IPS-18c (cell line): ENCODE results near the gene EPHA2.
A peak's percentile ranks its signal among the peaks of the same experiment; 100 is the strongest.
"Not testable (repeated sequence)": the region's sequence is repeated elsewhere in the genome, so short reads cannot be mapped to it uniquely, and the experiment has no call there.

ENCODE experiments used
- H3K4me3 ChIP-seq: 2 replicates; pipeline ENCODE4 v1.7.0; 2013; ENCODE audit warnings: low read depth, mild to moderate bottlenecking, low read length, moderate library complexity; ENCODE audit not compliant: insufficient read depth
- H3K9me3 ChIP-seq: one replicate; pipeline ENCODE4 v1.6.1; 2013; ENCODE audit warnings: mild to moderate bottlenecking, low read length, moderate library complexity; ENCODE audit not compliant: control insufficient read depth, insufficient read depth

Gene EPHA2

DNA sequence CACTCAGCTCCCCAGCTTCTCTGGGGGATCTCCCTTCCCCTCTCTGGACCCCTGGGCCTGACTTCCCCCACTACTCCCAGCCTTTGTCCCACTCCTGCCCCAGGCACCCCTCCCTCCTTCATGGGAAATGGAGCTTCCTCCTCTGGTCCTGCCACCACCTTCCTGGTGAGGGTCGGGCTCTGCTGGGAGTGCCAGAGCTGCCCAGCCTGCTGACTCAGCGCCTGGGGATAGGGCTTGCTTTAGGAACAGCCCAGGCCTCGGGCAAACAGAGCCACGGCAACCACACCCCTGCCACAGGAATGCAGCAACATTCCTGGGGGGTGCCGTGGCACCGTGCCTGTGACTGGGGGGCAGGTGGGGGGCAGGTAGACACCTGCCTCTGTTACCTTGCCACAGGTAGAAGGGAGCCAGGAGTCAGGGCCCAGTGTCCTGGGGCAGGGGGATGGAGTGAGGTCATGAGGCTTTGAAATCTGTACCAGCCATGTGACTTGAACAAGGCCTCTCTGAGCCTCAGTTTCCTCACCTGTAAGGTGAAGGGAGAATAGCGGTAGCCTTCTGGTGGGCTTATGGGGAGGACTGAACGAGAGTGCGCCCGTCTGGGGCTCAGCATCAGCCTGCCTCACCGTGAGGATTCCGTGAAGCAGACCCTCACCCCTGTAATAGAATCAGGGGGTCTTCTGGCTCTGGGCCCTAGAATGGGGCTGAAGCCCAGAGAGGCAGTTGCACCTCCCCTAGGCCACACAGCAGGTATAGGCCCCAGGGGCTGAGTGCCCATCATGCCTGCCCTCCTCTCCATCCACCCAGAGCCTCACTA, 17.8 kb upstream of the EPHA2 start:
- no peak overlapping the region for H3K4me3 ChIP-seq

DNA sequence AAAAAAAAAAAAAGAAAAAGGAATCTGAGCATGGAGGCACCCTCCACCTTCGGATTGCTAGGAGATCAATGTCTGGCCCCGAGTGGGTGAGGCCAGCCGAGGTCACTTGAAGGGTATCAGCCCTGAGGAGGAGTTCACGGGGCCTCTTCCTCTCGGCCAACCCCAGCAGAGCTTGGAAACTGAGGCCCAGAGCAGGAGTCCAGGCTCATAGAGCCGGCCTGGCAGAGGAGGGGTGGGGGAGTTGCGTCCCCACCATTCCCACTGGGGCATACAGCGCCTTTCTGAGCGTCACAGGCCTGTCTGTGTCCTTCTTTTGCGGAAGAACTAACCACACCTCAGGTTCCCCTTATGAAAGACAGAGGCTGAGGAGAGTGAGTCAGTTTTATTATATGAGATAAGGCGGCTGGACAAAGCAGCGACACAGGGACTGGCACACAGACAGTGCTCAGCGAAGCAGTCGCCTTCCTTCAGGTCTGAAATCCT, 17.1 kb upstream of the EPHA2 start:
- no peak overlapping the region for H3K4me3 ChIP-seq

More for the DNA sequence above, 17.8 kb upstream of the EPHA2 start:
- H3K9me3 ChIP-seq: no peaks in the 10 kb centered on the region

DNA sequence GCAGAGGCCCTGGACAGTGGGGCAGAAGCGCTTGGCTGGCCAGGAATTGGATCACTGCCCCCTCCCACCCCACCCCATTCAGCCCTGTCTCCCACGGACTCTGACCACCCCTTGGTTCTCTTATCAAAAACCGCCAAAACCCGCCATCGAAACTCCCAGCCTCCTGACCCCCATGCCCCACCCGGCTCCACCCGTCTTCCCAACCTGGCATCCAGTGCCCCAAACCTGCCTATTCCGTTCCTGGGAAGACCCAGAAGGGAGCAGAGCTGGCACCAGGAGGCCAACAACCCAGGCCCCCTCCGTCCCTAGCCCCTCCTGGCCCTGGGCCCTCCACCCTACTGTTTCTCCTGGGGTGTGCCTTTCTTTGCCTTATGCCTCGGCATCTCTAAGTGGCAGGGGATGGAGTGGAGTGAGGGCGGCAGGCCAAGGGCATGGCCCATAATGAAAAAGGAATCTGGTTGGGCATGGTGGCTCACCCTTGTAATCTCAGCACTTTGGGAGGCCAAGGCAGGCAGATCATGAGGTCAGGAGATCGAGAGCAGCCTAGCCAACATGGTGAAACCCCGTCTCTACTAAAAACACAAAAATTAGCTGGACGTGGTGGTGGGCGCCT, 16.5 kb upstream of the EPHA2 start:
- Histone ChIP-seq H3K4me3 (no peak overlapping the region), H3K9me3 (no peaks in the 10 kb centered on the region)

More for the DNA sequence above, 17.1 kb upstream of the EPHA2 start:
- no peaks in the 10 kb centered on the region for H3K9me3 ChIP-seq

DNA sequence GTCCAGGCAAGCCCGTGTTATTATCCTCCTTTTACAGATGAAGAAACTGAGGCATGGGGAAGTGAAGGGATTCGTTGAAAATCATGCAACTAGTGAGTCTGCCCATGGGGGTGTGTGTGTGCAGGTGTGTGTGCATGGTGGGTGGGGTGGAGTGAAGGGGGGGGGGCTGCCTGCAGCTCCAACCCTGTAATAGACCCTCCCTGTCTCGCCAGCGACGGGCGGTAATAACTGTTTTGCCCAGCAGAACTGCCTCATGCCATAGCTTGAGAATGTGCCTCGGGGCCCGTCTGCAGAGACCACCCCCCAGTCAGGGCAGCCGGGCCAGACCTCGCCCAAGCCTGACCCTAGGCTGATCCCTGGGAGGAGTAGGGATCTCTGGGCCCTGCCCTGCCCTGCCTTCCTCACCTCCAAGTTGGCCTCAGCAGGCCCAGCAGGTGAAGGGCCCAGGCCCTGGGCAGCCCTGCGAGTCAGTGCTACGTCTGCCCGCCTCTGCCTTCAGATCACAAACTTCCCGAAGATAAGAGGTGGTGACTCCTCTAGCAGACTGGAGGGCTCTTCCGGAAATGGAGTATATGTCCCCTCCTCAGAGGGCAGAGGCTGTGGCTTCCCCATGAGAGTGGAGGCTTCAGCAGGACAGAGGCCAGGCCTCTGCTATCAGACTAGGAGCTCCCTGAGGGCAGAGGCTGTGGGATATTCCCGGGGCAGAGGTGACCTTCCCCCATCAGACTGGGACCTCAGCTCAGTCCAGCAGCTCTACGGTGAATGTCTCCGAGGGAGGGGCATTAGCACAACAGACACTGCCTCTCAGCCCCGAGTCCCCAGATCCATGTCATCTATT, 15.7 kb upstream of the EPHA2 start:
- no peak overlapping the region for H3K4me3 ChIP-seq
- no peaks in the 10 kb centered on the region for H3K9me3 ChIP-seq

DNA sequence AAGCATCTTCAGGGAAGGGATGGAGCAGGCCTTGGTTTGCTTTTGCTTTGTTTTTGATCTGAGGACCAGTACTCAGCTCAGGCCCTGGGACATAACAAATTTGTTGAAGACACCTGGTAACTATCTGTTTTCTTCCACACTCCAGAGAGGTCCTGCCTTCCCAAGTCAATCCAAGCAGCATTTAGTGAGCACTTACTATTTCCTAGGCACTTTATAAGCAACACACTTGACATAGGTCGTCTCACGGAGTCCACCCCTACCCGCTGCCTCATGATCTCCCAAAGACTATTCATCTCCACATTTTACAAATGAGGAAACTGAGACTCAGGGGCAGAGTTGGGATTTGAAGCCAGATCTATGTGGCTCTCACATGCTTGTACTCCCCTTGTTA, 14.4 kb upstream of the EPHA2 start:
- H3K9me3 ChIP-seq: no peaks in the 10 kb centered on the region

DNA sequence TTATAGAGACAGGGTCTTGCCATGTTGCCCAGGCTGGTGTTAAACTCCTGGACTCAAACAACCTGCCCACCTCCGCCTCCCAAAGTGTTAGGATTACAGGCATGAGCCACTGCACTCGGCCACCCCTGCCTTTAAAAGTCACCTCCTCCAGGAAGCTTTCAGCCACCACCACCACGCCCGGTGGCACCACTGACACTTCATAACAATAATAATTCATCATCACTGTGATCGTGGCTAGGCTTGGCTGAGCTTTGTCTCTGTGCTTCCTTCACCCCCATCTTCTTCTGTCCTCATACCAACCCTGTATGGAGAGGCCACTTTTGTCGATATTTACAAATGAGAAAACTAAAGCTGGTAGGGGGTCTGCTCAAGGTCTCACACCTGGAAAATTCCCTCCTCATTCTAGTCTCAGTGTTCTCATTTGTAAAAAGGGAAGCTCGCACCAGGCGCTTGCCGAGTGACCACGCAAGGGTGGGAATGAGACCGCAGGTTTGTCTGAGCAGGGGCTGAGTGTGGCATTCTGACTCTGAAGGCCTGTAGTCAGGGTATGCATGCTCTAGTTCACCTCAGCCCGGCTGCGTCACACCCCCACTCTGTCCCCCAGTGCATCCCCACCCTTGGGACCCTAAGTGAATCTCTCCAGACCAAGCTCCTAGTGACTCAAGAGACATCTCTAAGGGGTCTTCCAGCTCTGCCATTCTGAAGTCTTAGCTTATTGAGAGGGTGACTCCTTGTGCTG, 12.9 kb upstream of the EPHA2 start:
- H3K9me3 ChIP-seq: no peaks in the 10 kb centered on the region
- H3K4me3 ChIP-seq: no peak overlapping the region

More for the DNA sequence above, 14.4 kb upstream of the EPHA2 start:
- no peak overlapping the region for H3K4me3 ChIP-seq

DNA sequence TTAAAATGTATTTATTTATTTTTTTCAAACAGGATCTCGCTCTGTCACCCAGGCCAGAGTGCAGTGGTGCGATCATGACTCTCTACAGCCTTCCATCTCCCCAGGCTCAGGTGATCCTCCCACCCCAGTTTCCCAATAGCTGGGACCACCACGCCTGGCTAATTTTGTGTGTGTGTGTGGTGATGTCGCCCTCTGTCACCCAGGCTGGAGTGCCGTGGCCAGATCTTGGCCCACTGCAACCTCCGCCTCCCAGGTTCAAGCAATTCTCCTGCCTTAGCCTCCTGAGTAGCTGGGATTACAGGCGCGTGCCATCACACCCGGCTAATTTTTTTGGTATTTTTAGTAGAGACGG, 12.3 kb upstream of the EPHA2 start:
- not testable (repeated sequence) for H3K9me3 ChIP-seq
- peak overlapping the region; percentile 58; the same call in 1 of the 2 replicates for H3K4me3 ChIP-seq

DNA sequence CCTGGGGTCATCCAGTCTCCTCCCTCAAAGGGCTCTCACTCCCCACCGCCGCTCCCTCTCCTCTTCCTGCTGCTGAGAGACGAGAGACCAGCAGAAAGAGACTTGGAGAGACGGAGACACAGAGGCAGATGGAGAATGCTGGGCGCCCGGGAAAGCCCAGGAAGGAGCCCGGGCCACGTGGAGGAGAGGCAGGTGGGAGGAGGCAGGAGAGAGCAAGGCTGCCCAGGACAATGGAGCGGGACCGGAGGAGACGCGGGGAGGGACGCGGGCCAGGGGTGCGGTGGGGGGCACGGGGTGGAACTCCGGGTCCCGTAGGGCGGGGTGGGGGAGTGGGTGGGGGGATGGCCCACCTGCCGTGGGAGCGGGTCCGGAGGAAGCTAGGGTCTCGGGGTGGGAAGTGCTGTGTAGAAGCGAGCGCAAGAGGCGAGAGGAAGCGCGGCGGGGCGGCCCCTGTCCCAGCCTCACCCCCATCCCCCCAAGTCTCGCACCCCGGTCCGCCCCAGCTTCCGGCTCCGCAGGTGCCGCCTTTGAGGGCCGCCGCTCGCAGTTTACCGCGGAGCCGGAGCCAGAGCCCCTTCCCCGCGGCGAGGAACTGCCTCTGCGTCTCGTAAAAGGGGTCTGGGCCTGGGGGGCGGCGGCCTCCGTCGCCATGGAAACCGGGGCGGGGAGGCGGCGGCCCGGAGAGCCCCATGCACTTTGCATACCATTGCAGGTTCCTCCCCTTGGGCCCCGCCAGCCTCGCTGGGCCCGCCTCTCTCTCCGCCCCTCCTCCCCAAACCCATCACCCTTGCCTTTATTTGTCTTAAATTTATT, 11.7 kb upstream of the EPHA2 start:
- Histone ChIP-seq H3K9me3 (no peaks in the 10 kb centered on the region), H3K4me3 (peak overlapping the region; percentile 58; the same call in 1 of the 2 replicates)

DNA sequence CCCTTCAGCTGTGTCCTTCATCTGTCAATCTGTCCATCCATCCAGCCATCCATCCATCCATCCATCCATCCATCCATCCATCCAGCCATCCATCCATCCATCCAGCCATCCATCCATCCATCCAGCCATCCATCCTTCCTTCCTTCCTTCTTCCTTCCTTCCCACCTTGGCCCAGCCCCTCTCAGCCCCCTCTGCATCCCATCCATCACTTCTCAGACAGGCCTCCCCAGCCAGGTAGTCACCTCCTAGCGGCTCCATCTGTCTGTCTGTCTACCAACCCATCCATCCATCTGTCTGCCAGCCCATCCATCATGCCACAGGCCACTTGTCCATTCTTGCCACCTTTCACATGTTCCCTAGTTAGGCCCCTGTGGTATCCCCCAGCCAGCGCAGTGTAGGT, 10.2 kb upstream of the EPHA2 start:
- no peak overlapping the region for H3K4me3 ChIP-seq
- no peaks in the 10 kb centered on the region for H3K9me3 ChIP-seq

DNA sequence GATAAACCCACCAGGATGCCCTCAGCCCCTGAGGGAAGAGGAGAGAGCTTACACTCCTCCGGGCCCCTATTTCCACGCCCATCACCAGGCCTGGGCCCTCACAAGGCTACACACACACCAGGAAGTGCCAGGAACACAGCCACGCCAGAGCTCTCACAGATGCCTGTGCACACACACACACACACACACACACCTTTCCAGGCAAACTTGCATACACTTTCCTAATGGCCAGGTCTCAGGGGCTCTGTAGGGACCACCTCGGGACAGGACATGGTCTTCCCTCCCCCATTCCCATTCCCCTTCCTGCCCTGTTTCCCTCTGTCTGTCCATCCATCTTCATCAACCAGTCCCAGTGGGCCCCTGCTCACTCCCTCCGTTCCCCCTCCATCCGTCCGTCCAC, 9.7 kb upstream of the EPHA2 start:
- H3K9me3 ChIP-seq: no peaks in the 10 kb centered on the region
- H3K4me3 ChIP-seq: no peak overlapping the region

DNA sequence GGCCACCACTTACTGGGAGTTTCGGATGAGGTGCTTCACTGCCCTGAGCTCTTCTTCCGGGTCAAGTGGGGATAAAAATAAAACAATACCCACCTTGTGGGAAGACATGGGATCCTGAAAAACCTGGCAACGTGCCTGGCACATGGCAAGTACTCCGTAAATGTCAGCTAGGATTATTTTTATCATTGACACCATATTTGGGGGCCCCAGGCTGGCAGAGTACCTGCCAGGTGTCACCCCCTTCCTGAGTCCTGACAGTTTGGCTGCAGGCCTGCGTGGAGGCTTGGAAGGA, 9.2 kb upstream of the EPHA2 start:
- H3K4me3 ChIP-seq: no peak overlapping the region
- H3K9me3 ChIP-seq: no peaks in the 10 kb centered on the region

DNA sequence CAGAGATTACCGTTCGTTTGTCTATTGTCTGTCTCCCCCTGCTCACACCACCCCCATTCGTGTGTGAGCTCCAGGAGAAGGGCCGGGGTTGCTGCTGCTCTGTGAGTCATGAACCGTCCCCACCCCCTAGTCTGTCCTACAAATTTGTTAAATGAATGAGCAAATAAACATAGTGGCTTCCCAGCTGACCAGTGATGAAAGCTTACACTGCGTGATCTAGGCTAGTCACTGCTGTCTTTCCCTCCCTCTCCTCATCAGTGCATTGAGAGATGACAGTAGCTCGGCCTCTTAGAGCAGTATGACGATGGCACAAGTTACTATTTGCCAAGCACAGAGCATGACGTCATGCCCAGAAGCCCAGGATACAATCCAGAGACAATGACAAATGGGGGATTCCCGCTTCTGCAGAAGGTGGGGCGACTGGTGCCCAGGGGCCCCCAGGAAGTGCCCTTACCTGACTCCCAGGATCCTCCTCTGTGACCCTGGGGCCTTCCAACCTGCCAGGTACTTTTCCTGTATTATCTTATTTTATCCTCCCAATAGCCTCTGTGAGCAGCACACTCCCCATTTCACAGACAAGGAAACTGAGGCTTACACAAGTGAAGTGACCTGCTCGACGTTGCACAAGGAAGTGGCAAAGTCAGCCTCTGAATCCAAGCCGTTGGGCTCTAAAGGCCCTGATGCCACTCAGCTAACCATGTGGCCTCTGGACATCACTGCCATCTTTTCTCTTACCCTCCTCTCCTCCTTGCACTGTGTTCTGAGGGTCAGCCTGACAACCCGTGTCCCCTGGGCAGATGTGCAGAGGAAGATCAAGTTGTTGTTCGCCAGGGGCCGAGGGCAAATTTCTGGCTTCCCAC, 8.6 kb upstream of the EPHA2 start:
- no peak overlapping the region for H3K4me3 ChIP-seq
- H3K9me3 ChIP-seq: no peaks in the 10 kb centered on the region

DNA sequence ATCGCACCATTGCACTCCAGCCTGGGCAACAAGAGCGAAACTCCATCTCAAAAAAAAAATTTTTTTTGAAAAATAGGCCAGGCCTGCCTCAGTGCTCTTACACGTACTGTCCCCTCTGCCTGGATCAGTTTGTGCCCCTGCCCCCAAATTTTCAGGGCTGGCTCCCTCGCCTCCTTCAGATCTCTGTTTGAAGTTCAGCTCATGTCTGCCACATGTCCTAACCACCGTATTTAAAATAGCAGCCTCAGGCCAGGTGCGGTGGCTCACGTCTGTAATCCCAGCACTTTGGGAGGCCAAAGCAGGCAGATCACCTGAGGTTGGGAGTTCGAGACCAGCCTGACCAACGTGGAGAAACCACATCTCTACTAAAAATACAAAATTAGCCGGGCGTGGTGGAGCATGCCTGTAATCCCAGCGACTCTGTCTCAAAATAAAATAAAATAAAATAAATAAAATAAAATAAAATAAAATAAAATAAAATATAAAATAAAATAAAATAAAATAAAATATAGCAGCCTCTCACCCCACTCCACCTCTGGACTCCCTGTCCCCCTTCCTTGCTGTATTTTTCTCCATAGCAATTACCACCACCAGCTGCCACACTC, 7.8 kb upstream of the EPHA2 start:
- not testable (repeated sequence) for H3K9me3 ChIP-seq, H3K4me3 ChIP-seq

DNA sequence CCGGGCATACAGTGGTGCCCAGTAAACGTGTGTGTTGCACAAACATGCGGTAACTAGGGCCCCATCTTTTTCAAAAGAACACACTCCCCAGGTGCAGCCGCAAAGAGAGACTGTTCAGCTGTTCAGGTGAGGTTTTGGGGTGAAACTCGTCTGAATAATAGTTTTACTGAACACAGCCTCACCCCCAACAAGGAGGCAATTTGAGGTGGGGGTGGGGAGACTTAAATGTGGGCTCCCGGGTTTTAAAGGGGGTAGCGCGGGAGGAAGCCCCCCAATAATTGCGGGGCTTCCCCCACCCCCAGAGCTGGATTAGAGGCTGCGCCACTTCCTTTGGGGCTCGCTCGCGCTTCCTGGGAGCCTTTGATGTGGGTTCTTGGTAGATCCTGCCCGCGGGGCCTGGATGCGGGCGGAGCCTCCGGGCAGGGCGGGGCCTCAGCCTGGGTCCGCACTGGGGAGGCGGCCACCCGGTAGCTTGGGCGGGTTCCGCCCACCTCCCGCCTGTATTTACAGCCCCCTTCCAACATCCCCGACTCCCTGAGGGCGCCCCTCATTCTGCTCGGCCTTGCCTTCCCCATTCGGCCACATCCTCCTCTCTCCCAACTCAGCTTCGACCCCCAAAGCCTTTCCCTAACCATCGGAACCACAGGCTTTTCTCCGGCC, 6.4 kb upstream of the EPHA2 start:
- Histone ChIP-seq H3K9me3 (no peaks in the 10 kb centered on the region), H3K4me3 (peak overlapping the region; percentile 20; the same call in 1 of the 2 replicates)

DNA sequence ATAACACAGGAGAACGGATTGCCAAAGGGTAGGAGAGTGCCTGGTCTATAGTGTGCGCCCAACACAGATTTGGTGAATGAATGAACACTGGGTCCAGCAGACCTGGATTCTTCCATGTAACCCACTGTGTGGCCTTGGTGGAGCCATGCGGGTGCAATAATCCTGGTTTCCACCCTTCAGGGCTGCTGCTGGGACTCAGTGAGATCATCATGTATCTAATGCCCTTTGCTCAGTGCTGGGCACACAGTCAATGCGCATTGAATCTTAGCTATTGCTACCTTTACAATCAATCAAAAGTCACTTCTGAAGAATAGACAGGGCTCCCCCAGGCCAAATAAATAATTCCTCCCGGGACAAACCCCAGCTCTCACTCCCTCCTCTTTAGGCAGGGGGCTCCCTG, 5.8 kb upstream of the EPHA2 start:
- Histone ChIP-seq H3K9me3 (no peaks in the 10 kb centered on the region), H3K4me3 (no peak overlapping the region)
